DND-41 (cell line): ENCODE results near the gene PCYOX1L.

ENCODE experiments used
- EZH2 ChIP-seq: IDR thresholded peaks from 3 replicates; pipeline ENCODE4 v1.6.1; 2012; ENCODE audit warnings: borderline replicate concordance, low read depth, mild to moderate bottlenecking, moderate library complexity, low read length, inconsistent platforms; ENCODE audit not compliant: severe bottlenecking
- TF ChIP-seq, protein P1 (sequence below): IDR thresholded peaks from 2 replicates; pipeline ENCODE4 v1.5.1; 2012; ENCODE audit warnings: borderline replicate concordance, low read length, moderate library complexity, mild to moderate bottlenecking; ENCODE audit not compliant: poor library complexity, severe bottlenecking; ENCODE audit errors: extremely low read depth

DNA sequence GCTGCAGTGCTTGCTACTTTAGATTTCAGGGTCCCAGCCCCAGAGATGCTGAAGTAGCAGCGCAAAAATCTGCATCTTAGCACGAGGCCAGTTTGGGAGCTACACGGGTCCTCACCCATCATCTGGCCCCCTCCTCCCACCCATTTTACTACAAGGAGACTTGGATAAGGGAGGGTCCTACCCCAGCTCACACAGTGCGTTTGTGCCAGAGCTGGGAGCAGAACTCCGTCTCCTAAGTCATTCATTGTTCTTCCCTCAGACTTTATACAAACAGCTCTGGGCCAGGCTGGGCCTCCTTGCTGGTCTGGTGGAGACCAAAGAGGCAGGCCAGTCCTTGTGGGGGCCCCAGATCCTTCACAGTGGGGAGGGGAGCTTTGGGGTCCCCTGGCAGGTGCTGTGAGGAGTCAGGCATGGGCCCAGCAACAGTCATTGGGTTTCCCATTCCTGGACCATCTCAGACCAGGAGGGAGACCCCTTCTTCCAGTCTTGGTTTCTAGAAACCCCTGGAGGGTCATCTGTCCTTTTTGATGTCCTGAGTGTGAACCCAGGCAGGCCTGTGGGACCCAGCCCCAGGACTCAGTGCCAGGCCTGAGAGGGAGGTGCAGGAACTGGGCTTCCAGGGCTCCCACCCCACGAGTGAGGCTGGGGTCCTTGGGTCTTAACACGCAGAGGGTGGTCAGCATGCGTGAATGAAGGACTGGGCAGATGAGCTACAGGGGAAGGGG, 23.6 kb downstream of the PCYOX1L start:
- TF ChIP-seq, protein P1, sequence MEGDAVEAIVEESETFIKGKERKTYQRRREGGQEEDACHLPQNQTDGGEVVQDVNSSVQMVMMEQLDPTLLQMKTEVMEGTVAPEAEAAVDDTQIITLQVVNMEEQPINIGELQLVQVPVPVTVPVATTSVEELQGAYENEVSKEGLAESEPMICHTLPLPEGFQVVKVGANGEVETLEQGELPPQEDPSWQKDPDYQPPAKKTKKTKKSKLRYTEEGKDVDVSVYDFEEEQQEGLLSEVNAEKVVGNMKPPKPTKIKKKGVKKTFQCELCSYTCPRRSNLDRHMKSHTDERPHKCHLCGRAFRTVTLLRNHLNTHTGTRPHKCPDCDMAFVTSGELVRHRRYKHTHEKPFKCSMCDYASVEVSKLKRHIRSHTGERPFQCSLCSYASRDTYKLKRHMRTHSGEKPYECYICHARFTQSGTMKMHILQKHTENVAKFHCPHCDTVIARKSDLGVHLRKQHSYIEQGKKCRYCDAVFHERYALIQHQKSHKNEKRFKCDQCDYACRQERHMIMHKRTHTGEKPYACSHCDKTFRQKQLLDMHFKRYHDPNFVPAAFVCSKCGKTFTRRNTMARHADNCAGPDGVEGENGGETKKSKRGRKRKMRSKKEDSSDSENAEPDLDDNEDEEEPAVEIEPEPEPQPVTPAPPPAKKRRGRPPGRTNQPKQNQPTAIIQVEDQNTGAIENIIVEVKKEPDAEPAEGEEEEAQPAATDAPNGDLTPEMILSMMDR: no peak
- no peak for TF ChIP-seq EZH2
